ENCODE measurements around the gene BCL2L2.

Gene BCL2L2

GRCh38 chr14:23357261-23357660 is 50.6 kb downstream of the BCL2L2 start:
- DNase-seq, result no peak

DNA sequence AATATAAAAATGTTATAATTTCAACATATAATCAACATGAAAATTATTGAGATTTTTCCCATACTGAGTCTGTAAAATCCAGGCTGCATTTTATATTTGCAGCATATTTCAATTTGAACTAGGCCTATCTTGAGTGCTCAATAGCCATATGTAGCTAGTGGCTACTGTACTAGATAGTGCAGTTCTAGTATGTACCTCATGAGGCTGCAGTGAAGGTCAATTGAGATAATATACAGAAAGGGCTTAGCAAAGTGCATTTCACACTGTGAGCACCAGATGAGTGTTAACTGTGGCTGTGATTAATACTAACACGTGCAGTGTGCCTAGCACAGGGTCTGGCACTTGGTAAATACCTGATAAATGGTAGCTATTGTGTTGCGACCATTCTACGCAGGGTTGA is 51.4 kb downstream of the BCL2L2 start:
- no peak for DNase-seq

DNA sequence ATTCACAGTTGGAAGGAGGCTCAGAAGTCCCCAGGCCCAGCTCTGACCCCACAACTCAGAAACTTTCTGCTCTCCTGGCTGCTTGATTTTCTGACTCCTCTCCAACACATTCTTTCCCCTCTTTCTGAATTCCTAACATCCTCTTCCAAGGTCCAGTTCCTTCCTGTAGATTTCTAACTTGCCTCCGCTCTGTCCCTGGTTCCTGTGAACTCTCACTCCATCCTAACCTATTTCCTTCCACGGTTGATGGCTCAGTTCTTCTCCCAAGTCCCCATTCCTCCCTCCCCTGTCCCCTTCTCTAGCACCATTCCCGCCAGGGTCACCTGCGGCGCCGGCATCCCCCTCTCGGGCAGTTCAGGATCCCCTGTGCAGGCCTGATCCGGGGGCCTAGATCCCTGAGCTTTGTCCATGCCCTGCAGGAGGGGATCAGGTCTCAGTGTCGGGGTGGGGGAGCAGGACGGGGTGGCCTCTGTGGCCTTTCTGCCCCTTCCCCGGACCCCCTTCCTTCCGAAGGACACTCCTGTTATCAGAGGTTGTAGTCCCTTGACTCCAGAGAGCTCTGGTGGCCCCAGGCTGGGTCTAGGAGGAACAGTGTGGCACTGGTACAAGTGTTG is 52.0 kb downstream of the BCL2L2 start:
- DNase-seq, result no peak

- no peak for DNase-seq
Observed at GRCh38 chr14:23359167-23359626, 52.6 kb downstream of the BCL2L2 start.

DNA sequence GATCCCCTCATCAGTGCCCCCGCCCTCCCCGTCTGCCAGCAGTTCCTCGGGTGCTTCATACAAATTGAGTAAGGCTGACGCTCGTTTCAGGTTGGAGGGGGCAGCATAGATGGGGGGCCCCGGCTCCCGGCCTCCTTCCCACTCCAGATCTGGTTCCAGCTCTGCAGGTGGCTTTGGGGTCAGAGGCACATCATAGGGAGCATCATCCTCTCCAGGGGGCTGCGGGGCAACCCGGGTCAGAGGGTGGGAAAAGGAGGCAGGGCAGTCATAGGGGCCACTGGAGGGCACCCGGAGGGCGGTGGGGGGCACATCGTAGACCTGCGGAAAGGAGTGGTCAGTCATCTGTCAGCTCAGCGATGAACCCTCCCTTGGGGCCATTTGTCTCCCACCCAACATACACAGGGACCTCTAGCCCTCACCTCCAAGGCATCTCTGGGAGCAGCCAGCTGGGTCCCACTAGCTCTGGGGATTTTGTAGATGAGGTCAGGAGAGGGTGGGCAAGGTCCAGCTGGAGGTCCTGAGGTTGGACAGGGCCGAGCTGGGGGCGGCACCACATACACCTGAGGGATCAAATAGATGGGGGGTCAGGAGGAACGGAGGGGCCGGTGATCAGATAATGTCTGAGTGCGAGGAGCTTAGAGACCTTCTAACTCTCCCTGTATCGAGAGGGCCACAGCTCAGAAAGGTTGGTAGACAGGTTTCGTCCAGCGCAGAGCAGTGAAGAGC is 53.3 kb downstream of the BCL2L2 start:
- no peak for DNase-seq

GRCh38 chr14:23360496-23360895 is 53.9 kb downstream of the BCL2L2 start:
- no peak for DNase-seq

- no peak for DNase-seq
Observed at GRCh38 chr14:23361320-23361719, 54.7 kb downstream of the BCL2L2 start.
